Measurements from ENCODE around the gene LGMN. TPM values are rescaled to one million over a fixed set of nuclear protein-coding genes. Genes with fewer than 3 reads are reported as not detected.
A peak's percentile ranks its signal among the peaks of the same experiment; 100 is the strongest.

LGMN gene
- total and polyA plus RNA-seq, 2 donors: 109 to 230 TPM

- Histone ChIP-seq H3K27ac (ENCODE audit: low read depth in 1 of 2, low read length in 1 of 2) (no peak overlapping the region), H3K4me3 (ENCODE audit: low read length in 2 of 2) (no peak overlapping the region), H3K36me3 (ENCODE audit: control insufficient read depth in 2 of 2, insufficient read depth in 2 of 2, low read length in 1 of 2) (peaks cover 4 to 11% of the 10 kb centered on the region in 2 donors), H3K4me1 (ENCODE audit: control insufficient read depth in 2 of 2, insufficient read depth in 2 of 2, low read length in 2 of 2) (peaks cover 0 to under 1% of the 10 kb centered on the region in 2 donors), H3K9me3 (ENCODE audit: control insufficient read depth in 2 of 2, insufficient read depth in 1 of 2, low read length in 1 of 2) (no peaks in the 10 kb centered on the region), H3K27me3 (ENCODE audit: control insufficient read depth in 2 of 2, insufficient read depth in 1 of 2, low read length in 1 of 2) (no peaks in the 10 kb centered on the region)
- DNase-seq (ENCODE audit: low read depth in 6 of 9, low spot score in 9 of 9): no peak
- 98% methylated on average over 5 of the region's 5 CpGs for WGBS
Measured at GRCh38 chr14:92710001-92710341, 38.5 kb downstream of the LGMN start.

DNA sequence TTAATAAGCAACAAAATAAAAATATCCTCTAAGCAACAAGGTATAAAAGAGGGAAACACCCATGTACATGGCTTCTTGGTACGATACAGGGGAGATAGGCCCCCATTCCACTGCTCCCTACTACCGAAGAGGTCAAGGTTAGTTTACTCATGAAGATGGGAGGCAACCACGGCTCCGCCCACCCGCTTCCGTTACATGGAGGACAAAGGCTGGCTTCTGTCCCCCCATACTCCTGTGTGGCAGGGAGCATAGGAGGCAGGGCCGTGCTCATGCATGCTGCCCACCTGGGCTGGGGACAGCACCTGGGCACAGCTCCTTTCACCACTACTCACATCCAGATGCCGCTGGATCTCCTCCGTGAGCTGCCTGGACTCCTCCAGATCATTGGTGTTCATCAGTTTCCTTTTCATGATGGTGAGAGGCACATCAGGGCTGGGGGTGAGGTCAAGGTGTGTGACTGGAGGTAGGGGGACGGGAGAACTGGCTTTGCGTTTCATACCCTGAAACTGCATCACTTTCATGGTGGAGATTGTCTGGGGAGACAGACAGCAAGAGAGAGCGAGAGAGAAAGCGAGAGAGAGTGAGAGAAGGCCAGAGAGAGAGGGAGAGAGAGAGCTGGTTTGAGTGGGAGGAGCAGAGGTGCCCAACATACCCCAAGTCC is 39.0 kb downstream of the LGMN start:
- Histone ChIP-seq H3K4me3 (ENCODE audit: low read length in 2 of 2) (no peak overlapping the region), H3K27ac (ENCODE audit: low read depth in 1 of 2, low read length in 1 of 2) (no peak overlapping the region), H3K9me3 (ENCODE audit: control insufficient read depth in 2 of 2, insufficient read depth in 1 of 2, low read length in 1 of 2) (no peaks in the 10 kb centered on the region), H3K36me3 (ENCODE audit: control insufficient read depth in 2 of 2, insufficient read depth in 2 of 2, low read length in 1 of 2) (peaks cover 4 to 11% of the 10 kb centered on the region in 2 donors), H3K27me3 (ENCODE audit: control insufficient read depth in 2 of 2, insufficient read depth in 1 of 2, low read length in 1 of 2) (no peaks in the 10 kb centered on the region), H3K4me1 (ENCODE audit: control insufficient read depth in 2 of 2, insufficient read depth in 2 of 2, low read length in 2 of 2) (peaks cover 0 to 5% of the 10 kb centered on the region in 2 donors)
- 95% methylated on average over 13 of the region's 13 CpGs for WGBS
- no peak for DNase-seq (ENCODE audit: low read depth in 6 of 9, low spot score in 9 of 9)

- Histone ChIP-seq H3K9me3 (ENCODE audit: control insufficient read depth in 2 of 2, insufficient read depth in 1 of 2, low read length in 1 of 2) (no peaks in the 10 kb centered on the region), H3K4me1 (ENCODE audit: control insufficient read depth in 2 of 2, insufficient read depth in 2 of 2, low read length in 2 of 2) (peaks cover 0 to 8% of the 10 kb centered on the region in 2 donors), H3K36me3 (ENCODE audit: control insufficient read depth in 2 of 2, insufficient read depth in 2 of 2, low read length in 1 of 2) (peaks cover 7 to 19% of the 10 kb centered on the region in 2 donors), H3K27me3 (ENCODE audit: control insufficient read depth in 2 of 2, insufficient read depth in 1 of 2, low read length in 1 of 2) (no peaks in the 10 kb centered on the region), H3K4me3 (ENCODE audit: low read length in 2 of 2) (no peak overlapping the region), H3K27ac (ENCODE audit: low read depth in 1 of 2, low read length in 1 of 2) (no peak overlapping the region)
- no peak for DNase-seq (ENCODE audit: low read depth in 6 of 9, low spot score in 9 of 9)
- WGBS: 97% methylated on average over 15 of the region's 15 CpGs
Measured at GRCh38 chr14:92706386-92706785, 42.0 kb downstream of the LGMN start.

DNA sequence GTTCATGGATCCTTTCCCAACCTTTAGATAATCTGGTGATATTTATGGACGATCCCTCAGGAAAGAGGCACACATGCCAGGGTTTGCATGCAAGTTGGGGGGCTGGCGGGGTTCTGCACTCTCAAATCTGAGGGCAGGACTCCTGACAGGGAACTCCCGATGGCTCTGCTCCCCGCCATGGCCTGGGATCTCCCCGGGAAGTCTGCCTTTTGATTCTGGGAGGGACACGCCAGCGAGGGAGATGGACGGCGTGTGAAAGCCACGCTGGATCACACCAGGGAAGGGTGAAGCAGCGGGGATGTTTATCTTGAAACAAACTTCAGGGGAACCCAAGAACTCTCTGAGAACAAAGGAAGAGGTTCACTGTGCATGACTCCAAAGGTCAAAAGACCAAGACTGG is 43.6 kb downstream of the LGMN start:
- 93% methylated on average over 11 of the region's 11 CpGs for WGBS
- H3K27ac ChIP-seq (ENCODE audit: low read depth in 1 of 2, low read length in 1 of 2): peak overlapping the region in 1 of 2 donors; percentile 32
- H3K4me1 ChIP-seq (ENCODE audit: control insufficient read depth in 2 of 2, insufficient read depth in 2 of 2, low read length in 2 of 2): peaks cover 0 to 8% of the 10 kb centered on the region in 2 donors
- no peak for DNase-seq (ENCODE audit: low read depth in 6 of 9, low spot score in 9 of 9)
- H3K4me3 ChIP-seq (ENCODE audit: low read length in 2 of 2): no peak overlapping the region
- peaks cover 7 to 10% of the 10 kb centered on the region in 2 donors for H3K36me3 ChIP-seq (ENCODE audit: control insufficient read depth in 2 of 2, insufficient read depth in 2 of 2, low read length in 1 of 2)
- no peaks in the 10 kb centered on the region for H3K27me3 ChIP-seq (ENCODE audit: control insufficient read depth in 2 of 2, insufficient read depth in 1 of 2, low read length in 1 of 2)
- H3K9me3 ChIP-seq (ENCODE audit: control insufficient read depth in 2 of 2, insufficient read depth in 1 of 2, low read length in 1 of 2): no peaks in the 10 kb centered on the region

DNA sequence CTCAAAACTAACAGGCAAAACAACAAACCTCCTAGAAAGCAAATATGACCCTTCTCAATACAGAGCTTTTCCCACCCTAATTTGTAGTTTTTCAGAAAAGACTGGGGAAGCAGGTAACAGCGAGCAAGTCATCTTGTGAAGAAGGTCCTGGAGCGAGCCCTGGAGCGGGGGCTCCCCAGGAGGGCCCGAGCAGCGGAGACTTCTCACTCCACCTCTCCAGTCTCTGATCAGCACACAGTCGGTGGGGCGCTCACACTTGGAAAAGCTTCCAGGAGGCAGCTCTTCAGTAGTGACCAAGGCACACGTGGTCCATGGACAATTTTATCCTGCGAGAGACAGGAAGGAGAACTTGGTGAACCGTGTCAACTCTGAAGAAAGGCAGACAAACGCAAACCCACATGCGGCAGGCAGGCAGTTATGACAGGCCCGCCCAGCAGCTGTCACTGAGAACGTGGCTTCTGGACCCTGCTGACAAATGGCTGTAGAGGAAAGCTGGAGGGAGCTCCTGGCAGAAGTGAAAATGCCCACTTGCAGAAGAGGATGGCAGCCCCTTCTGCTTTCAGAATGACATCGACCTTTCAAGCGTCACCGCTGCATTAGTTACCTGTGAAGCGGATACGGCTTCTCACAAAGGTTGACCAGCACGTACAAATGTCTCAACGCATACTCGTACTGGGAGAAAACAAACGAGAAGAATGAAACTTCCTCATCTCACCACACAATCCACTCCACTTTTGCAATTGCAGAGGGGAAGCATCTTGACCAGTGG is 44.2 kb downstream of the LGMN start:
- WGBS: 62% methylated on average over 23 of the region's 23 CpGs
- Histone ChIP-seq H3K4me3 (ENCODE audit: low read length in 2 of 2) (no peak overlapping the region), H3K36me3 (ENCODE audit: control insufficient read depth in 2 of 2, insufficient read depth in 2 of 2, low read length in 1 of 2) (peaks cover 7 to 10% of the 10 kb centered on the region in 2 donors), H3K4me1 (ENCODE audit: control insufficient read depth in 2 of 2, insufficient read depth in 2 of 2, low read length in 2 of 2) (peaks cover 0 to 8% of the 10 kb centered on the region in 2 donors), H3K9me3 (ENCODE audit: control insufficient read depth in 2 of 2, insufficient read depth in 1 of 2, low read length in 1 of 2) (no peaks in the 10 kb centered on the region), H3K27ac (ENCODE audit: low read depth in 1 of 2, low read length in 1 of 2) (peak overlapping the region in 1 of 2 donors; percentile 32), H3K27me3 (ENCODE audit: control insufficient read depth in 2 of 2, insufficient read depth in 1 of 2, low read length in 1 of 2) (no peaks in the 10 kb centered on the region)
- peak in 1 of 9 donors; percentile 37 for DNase-seq (ENCODE audit: low read depth in 6 of 9, low spot score in 9 of 9)

GRCh38 chr14:92703516-92703915 is 44.9 kb downstream of the LGMN start:
- Histone ChIP-seq H3K9me3 (ENCODE audit: control insufficient read depth in 2 of 2, insufficient read depth in 1 of 2, low read length in 1 of 2) (no peaks in the 10 kb centered on the region), H3K27ac (ENCODE audit: low read depth in 1 of 2, low read length in 1 of 2) (no peak overlapping the region)
- DNase-seq (ENCODE audit: low read depth in 6 of 9, low spot score in 9 of 9): no peak

DNA sequence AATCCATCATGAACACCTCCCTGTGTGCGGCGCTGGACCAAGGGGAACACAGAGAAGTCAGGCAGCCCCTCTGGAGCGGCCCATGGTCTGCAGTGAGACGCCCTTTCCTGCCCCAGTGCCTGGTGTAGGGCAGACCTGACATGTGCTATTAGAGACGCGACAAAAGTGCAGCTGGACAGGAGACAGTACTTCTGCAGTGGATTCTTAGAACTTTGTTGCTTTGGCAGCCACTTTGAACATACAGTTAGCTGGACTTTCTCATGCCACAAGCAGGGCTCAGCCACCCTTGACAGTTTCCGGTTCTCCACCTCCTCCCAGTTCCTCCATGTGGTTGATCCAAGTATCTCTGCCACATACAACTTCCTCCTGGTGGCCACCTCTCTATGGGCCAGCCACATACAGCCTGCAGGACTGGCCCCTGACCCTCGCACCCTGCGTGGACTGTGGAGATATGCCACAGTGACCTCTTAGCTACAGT is 45.9 kb downstream of the LGMN start:
- no peak overlapping the region for H3K4me3 ChIP-seq (ENCODE audit: low read length in 2 of 2)
- WGBS: 86% methylated on average over 9 of the region's 9 CpGs
- DNase-seq (ENCODE audit: low read depth in 6 of 9, low spot score in 9 of 9): no peak
- H3K9me3 ChIP-seq (ENCODE audit: control insufficient read depth in 2 of 2, insufficient read depth in 1 of 2, low read length in 1 of 2): no peaks in the 10 kb centered on the region
- peaks cover 0 to 8% of the 10 kb centered on the region in 2 donors for H3K4me1 ChIP-seq (ENCODE audit: control insufficient read depth in 2 of 2, insufficient read depth in 2 of 2, low read length in 2 of 2)
- no peak overlapping the region for H3K27ac ChIP-seq (ENCODE audit: low read depth in 1 of 2, low read length in 1 of 2)
- no peaks in the 10 kb centered on the region for H3K27me3 ChIP-seq (ENCODE audit: control insufficient read depth in 2 of 2, insufficient read depth in 1 of 2, low read length in 1 of 2)
- peaks cover 7 to 10% of the 10 kb centered on the region in 2 donors for H3K36me3 ChIP-seq (ENCODE audit: control insufficient read depth in 2 of 2, insufficient read depth in 2 of 2, low read length in 1 of 2)

More at GRCh38 chr14:92703516-92703915, 44.9 kb downstream of the LGMN start:
- Histone ChIP-seq H3K4me1 (ENCODE audit: control insufficient read depth in 2 of 2, insufficient read depth in 2 of 2, low read length in 2 of 2) (peaks cover 0 to 8% of the 10 kb centered on the region in 2 donors), H3K27me3 (ENCODE audit: control insufficient read depth in 2 of 2, insufficient read depth in 1 of 2, low read length in 1 of 2) (no peaks in the 10 kb centered on the region), H3K36me3 (ENCODE audit: control insufficient read depth in 2 of 2, insufficient read depth in 2 of 2, low read length in 1 of 2) (peaks cover 7 to 10% of the 10 kb centered on the region in 2 donors), H3K4me3 (ENCODE audit: low read length in 2 of 2) (no peak overlapping the region)
- WGBS: 96% methylated on average over 10 of the region's 10 CpGs

DNA sequence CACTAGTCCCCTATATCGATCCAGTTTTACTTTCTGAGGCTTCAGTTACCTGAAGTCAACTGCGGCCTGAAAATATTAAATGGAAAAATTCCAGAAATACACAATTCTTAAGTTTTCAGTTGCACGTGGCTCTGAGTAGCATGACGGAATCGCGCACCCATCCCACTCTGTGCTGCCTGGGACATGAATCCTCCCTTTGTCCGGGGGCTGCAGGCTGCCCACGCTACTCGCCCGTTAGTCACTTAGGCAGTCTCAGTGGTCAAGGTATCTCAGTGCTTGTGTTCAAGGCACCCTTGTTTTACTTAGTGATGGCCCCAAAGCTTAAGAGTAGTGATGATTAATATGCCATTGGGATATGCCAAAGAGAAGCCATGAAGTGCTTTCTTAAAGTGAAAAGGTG is 46.6 kb downstream of the LGMN start:
- Histone ChIP-seq H3K4me3 (ENCODE audit: low read length in 2 of 2) (no peak overlapping the region), H3K27ac (ENCODE audit: low read depth in 1 of 2, low read length in 1 of 2) (no peak overlapping the region), H3K36me3 (ENCODE audit: control insufficient read depth in 2 of 2, insufficient read depth in 2 of 2, low read length in 1 of 2) (peaks cover 7 to 10% of the 10 kb centered on the region in 2 donors), H3K9me3 (ENCODE audit: control insufficient read depth in 2 of 2, insufficient read depth in 1 of 2, low read length in 1 of 2) (no peaks in the 10 kb centered on the region), H3K4me1 (ENCODE audit: control insufficient read depth in 2 of 2, insufficient read depth in 2 of 2, low read length in 2 of 2) (peaks cover 0 to 8% of the 10 kb centered on the region in 2 donors), H3K27me3 (ENCODE audit: control insufficient read depth in 2 of 2, insufficient read depth in 1 of 2, low read length in 1 of 2) (no peaks in the 10 kb centered on the region)
- DNase-seq (ENCODE audit: low read depth in 6 of 9, low spot score in 9 of 9): no peak
- 96% methylated on average over 10 of the region's 10 CpGs for WGBS

DNA sequence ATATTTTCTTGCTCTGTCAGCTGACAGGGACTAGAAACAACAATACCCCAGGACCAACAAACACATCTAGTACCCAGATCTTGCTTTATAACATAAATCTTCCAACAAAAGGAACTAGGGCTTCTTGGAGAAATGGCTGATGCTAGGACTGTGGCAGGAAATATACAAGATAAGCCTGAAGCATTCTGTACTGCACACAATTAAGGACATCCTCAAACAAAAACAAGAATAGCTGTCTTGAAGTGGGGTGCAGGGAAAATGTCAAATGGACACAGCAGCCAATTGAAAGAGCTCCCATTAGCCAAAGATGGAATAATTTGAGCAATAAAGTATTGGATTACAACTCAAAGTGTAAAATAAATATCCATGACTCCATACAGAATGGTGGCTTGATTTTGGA is 50.0 kb downstream of the LGMN start:
- H3K9me3 ChIP-seq (ENCODE audit: control insufficient read depth in 2 of 2, insufficient read depth in 1 of 2, low read length in 1 of 2): no peaks in the 10 kb centered on the region
- H3K36me3 ChIP-seq (ENCODE audit: control insufficient read depth in 2 of 2, insufficient read depth in 2 of 2, low read length in 1 of 2): peaks cover 3% of the 10 kb centered on the region in 2 donors
- H3K27ac ChIP-seq (ENCODE audit: low read depth in 1 of 2, low read length in 1 of 2): no peak overlapping the region
- peaks cover 0 to 2% of the 10 kb centered on the region in 2 donors for H3K4me1 ChIP-seq (ENCODE audit: control insufficient read depth in 2 of 2, insufficient read depth in 2 of 2, low read length in 2 of 2)
- DNase-seq (ENCODE audit: low read depth in 6 of 9, low spot score in 9 of 9): no peak
- no peak overlapping the region for H3K4me3 ChIP-seq (ENCODE audit: low read length in 2 of 2)
- no peaks in the 10 kb centered on the region for H3K27me3 ChIP-seq (ENCODE audit: control insufficient read depth in 2 of 2, insufficient read depth in 1 of 2, low read length in 1 of 2)
